ENCODE data around the gene CES3. TPM values are rescaled to one million over a fixed set of nuclear protein-coding genes. Genes with fewer than 3 reads are reported as not detected.

Gene CES3
- total and polyA plus RNA-seq, 2 experiments from 2014 or later: 6.4 to 12.8 TPM

- Histone ChIP-seq H3K27me3 (peaks cover 3% of the 10 kb centered on the region), H3K27ac (no peak overlapping the region), H3K4me1 (ENCODE audit: low read depth) (no peaks in the 10 kb centered on the region), H3K9me3 (ENCODE audit: low read depth) (no peaks in the 10 kb centered on the region), H3K36me3 (no peaks in the 10 kb centered on the region), H3K4me3 (no peak overlapping the region)
- no peak for TF ChIP-seq CTCF (IDR thresholded peaks at IDR 0.05; ENCODE audit: low read depth, low read length)
- DNase-seq (ENCODE audit: low read depth in 1 of 2, low spot score in 1 of 2): no peak
Measured at GRCh38 chr16:67011274-67011673, 50.2 kb downstream of the CES3 start.

- no peak for TF ChIP-seq CTCF (IDR thresholded peaks at IDR 0.05; ENCODE audit: low read depth, low read length)
- DNase-seq (ENCODE audit: low read depth in 1 of 2, low spot score in 1 of 2): no peak
- Histone ChIP-seq H3K27ac (no peak overlapping the region), H3K4me1 (ENCODE audit: low read depth) (no peaks in the 10 kb centered on the region), H3K27me3 (peaks cover 3% of the 10 kb centered on the region), H3K4me3 (peak overlapping the region; percentile 28), H3K9me3 (ENCODE audit: low read depth) (no peaks in the 10 kb centered on the region), H3K36me3 (no peaks in the 10 kb centered on the region)
Measured at GRCh38 chr16:67013233-67013822, 52.3 kb downstream of the CES3 start.

- peaks cover 3% of the 10 kb centered on the region for H3K27me3 ChIP-seq
- no peak for TF ChIP-seq CTCF (IDR thresholded peaks at IDR 0.05; ENCODE audit: low read depth, low read length)
Measured at GRCh38 chr16:67013823-67014633, 53.0 kb downstream of the CES3 start.

GRCh38 chr16:67014634-67015312 is 53.7 kb downstream of the CES3 start:
- Histone ChIP-seq H3K4me1 (ENCODE audit: low read depth) (no peaks in the 10 kb centered on the region), H3K36me3 (no peaks in the 10 kb centered on the region), H3K27me3 (peaks cover 3% of the 10 kb centered on the region), H3K4me3 (no peak overlapping the region), H3K27ac (no peak overlapping the region), H3K9me3 (ENCODE audit: low read depth) (no peaks in the 10 kb centered on the region)
- TF ChIP-seq CTCF (IDR thresholded peaks at IDR 0.05; ENCODE audit: low read depth, low read length): no peak
- DNase-seq (ENCODE audit: low read depth in 1 of 2, low spot score in 1 of 2): no peak

More at GRCh38 chr16:67013823-67014633, 53.0 kb downstream of the CES3 start:
- peak overlapping the region; percentile 28 for H3K4me3 ChIP-seq
- no peaks in the 10 kb centered on the region for H3K36me3 ChIP-seq
- no peaks in the 10 kb centered on the region for H3K4me1 ChIP-seq (ENCODE audit: low read depth)
- H3K9me3 ChIP-seq (ENCODE audit: low read depth): no peaks in the 10 kb centered on the region
- peak; percentile 78 to 89 for DNase-seq (ENCODE audit: low read depth in 1 of 2, low spot score in 1 of 2)
- H3K27ac ChIP-seq: no peak overlapping the region

GRCh38 chr16:67015313-67015731 is 54.3 kb downstream of the CES3 start:
- H3K27me3 ChIP-seq: peaks cover 3% of the 10 kb centered on the region
- H3K4me1 ChIP-seq (ENCODE audit: low read depth): no peaks in the 10 kb centered on the region
- no peak for DNase-seq (ENCODE audit: low read depth in 1 of 2, low spot score in 1 of 2)
- no peak for TF ChIP-seq CTCF (IDR thresholded peaks at IDR 0.05; ENCODE audit: low read depth, low read length)
- H3K9me3 ChIP-seq (ENCODE audit: low read depth): no peaks in the 10 kb centered on the region
- H3K36me3 ChIP-seq: no peaks in the 10 kb centered on the region
- H3K27ac ChIP-seq: no peak overlapping the region
- H3K4me3 ChIP-seq: no peak overlapping the region

Data from cardiac muscle cell (in vitro differentiated cells and primary cell).